HEK293T (cell line): Measurements from ENCODE around the gene MYDGF.

ENCODE experiments used
- CTCF ChIA-PET: fragments of 350-600 bp; formaldehyde crosslinking; extraction: SDS; loops from one replicate; lab custom pipeline; 2021; ENCODE audit warnings: antibody characterized with exemption, inconsistent platforms; lab: Yijun Ruan, JAX
- POLR2A ChIA-PET: fragments of 350-600 bp; formaldehyde crosslinking; extraction: SDS; loops from one replicate; lab custom pipeline; 2020; ENCODE audit warnings: antibody characterized with exemption, inconsistent platforms; lab: Yijun Ruan, JAX
- DNase-seq: peaks from one replicate; pipeline ENCODE4 v3.0.0; 2012; ENCODE audit warnings: mixed read lengths; ENCODE audit errors: extremely low spot score
- ARNT ChIP-seq: fragments of 450-650 bp; IDR thresholded peaks from 2 replicates; pipeline ENCODE4 v1.6.1; 2017; ENCODE audit warnings: mild to moderate bottlenecking
- BHLHE40 ChIP-seq: fragments of 450-650 bp; IDR thresholded peaks from 2 replicates; pipeline ENCODE4 v1.6.1; 2016; ENCODE audit warnings: mild to moderate bottlenecking, moderate library complexity, borderline replicate concordance
- CTBP1 ChIP-seq: fragments of 450-650 bp; IDR thresholded peaks from 2 replicates; pipeline ENCODE4 v1.6.1; 2016; ENCODE audit warnings: borderline replicate concordance
- ELF4 ChIP-seq: fragments of 450-650 bp; IDR thresholded peaks from 2 replicates; pipeline ENCODE4 v1.6.1; 2017; ENCODE audit warnings: antibody characterized with exemption
- FOXA1 ChIP-seq: fragments of 450-650 bp; IDR thresholded peaks from 2 replicates; pipeline ENCODE4 v1.6.1; 2016; ENCODE audit warnings: mild to moderate bottlenecking
- FOXK2 ChIP-seq: fragments of 450-650 bp; IDR thresholded peaks from 2 replicates; pipeline ENCODE4 v1.6.1; 2016; ENCODE audit warnings: mild to moderate bottlenecking
- FOXM1 ChIP-seq: fragments of 450-650 bp; IDR thresholded peaks from 2 replicates; pipeline ENCODE4 v1.6.1; 2017; ENCODE audit warnings: mild to moderate bottlenecking, borderline replicate concordance
- HDGF ChIP-seq: fragments of 450-650 bp; IDR thresholded peaks from 2 replicates; pipeline ENCODE4 v1.6.1; 2017; ENCODE audit warnings: antibody characterized with exemption, borderline replicate concordance
- L3MBTL2 ChIP-seq: fragments of 450-650 bp; conservative IDR thresholded peaks from 2 replicates; pipeline ENCODE4 v1.6.1; 2016; ENCODE audit warnings: mild to moderate bottlenecking
- LEF1 ChIP-seq: fragments of 450-650 bp; IDR thresholded peaks from 2 replicates; pipeline ENCODE4 v1.6.1; 2017; ENCODE audit warnings: mild to moderate bottlenecking, borderline replicate concordance
- NFRKB ChIP-seq: fragments of 450-650 bp; IDR thresholded peaks from 2 replicates; pipeline ENCODE4 v1.6.1; 2016; ENCODE audit warnings: mild to moderate bottlenecking, moderate library complexity
- PKNOX1 ChIP-seq: fragments of 450-650 bp; IDR thresholded peaks from 2 replicates; pipeline ENCODE4 v1.6.1; 2016
- SP1 ChIP-seq: fragments of 450-650 bp; IDR thresholded peaks from 2 replicates; pipeline ENCODE4 v1.6.1; 2017
- SUZ12 ChIP-seq: fragments of 450-650 bp; IDR thresholded peaks from 2 replicates; pipeline ENCODE4 v1.6.1; 2016; ENCODE audit warnings: mild to moderate bottlenecking
- TARDBP ChIP-seq: fragments of 450-650 bp; IDR thresholded peaks from 2 replicates; pipeline ENCODE4 v1.6.1; 2016
- ZNF384 ChIP-seq: fragments of 450-650 bp; IDR thresholded peaks from 2 replicates; pipeline ENCODE4 v1.6.1; 2016

Gene MYDGF

GRCh38 chr19:4673216-4673615, 3.1 kb upstream of the MYDGF start:
- POLR2A ChIA-PET = no interaction called here
- TF ChIP-seq LEF1 (no peak), HDGF (no peak), PKNOX1 (no peak), FOXA1 (no peak)

DNA sequence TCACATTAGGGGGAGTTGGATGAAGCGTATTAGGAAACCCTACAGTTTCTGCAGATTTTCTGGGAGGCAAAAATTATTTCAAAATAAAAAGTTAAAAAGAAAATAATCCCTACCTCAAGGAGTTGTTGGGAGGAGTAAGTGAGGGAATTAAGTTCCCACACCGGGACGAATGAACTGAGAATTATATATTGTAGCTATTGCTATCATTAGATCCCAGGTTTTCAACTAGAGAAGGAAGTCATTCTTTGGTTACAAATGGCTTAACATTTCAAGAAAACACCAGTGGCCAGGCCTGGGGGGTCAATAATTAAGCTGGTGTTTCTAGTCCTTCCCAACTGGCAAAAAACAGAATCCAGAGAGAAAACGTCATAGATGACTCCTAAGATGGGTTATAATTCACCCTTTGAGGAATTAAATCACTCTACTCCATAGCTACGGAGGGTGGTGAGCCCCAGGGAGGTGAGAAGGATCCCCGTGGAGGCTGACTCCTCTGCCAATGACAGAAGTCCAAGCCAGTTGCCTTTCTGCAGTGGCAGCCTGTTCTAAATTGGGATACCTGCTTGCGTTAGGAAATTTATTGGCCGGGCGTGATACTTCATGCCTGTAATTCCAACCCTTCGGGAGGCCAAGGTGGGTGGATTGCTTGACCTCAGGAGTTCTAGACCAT, 1.2 kb upstream of the MYDGF start:
- TF ChIP-seq ELF4 (no peak), PKNOX1 (no peak), HDGF (no peak), ARNT (no peak), TARDBP (no peak), FOXA1 (no peak), SUZ12 (no peak), NFRKB (no peak), SP1 (no peak), FOXM1 (no peak), ZNF384 (no peak), FOXK2 (no peak), L3MBTL2 (no peak), CTBP1 (no peak), LEF1 (no peak)
- DNase-seq = no peak
- CTCF ChIA-PET = no interaction called here
- POLR2A ChIA-PET = interaction anchor here (0.7 kb wide), 1 partner anchor 15 kb away, joined by 3 read pairs; no protein-coding TSS in a partner anchor

More at GRCh38 chr19:4673216-4673615, 3.1 kb upstream of the MYDGF start:
- no peak for DNase-seq
- CTCF ChIA-PET = interaction anchor here (0.5 to 0.6 kb wide), 2 partner anchors 54 to 84 kb away, joined by 3 read pairs; no protein-coding TSS in a partner anchor

DNA sequence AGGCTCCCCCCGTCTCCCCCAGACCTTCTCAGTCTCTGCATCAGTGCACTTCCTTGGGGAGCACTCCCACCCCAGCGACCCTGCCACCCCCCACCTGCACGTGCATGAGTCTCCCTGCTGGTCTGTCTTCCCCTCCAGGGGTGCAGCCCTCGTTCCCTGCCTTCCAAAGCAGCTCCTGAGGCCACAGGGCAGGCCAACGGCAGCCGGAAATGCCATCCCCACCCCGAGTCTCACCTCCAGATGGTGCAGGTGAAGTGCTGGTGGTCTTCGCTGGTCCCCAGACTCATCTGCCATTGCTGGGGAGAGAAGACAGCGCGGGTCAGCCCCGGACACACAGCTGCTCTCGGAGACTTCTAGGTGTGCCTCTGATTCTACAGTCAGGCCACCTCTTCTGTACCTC, 5.5 kb downstream of the MYDGF start:
- POLR2A ChIA-PET = no interaction called here
- TF ChIP-seq SUZ12 (no peak), CTBP1 (no peak), ZNF384 (no peak), ARNT (no peak), FOXM1 (no peak), TARDBP (no peak), NFRKB (no peak), L3MBTL2 (no peak), FOXK2 (no peak), LEF1 (no peak), SP1 (no peak), ELF4 (no peak), PKNOX1 (no peak), BHLHE40 (no peak), HDGF (no peak), FOXA1 (no peak)

DNA sequence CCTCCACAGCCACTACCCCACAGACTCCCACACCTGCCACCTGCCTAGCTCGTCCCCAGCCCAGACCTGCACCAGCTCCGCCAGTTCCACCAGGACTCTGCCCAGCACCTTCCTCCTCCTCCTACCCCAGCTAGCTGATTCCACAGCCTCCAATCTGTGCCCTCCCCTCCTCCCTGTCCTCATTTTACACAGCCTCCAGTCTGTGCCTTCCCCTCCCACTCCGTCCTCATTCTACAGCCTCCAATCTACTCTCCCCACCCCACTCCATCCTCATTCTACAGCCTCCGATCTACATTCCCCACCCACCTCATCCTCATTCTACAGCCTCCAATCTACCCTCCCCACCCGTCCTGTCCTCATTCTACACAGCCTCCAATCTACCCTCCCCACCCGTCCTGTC, 7.3 kb downstream of the MYDGF start:
- DNase-seq = no peak
- CTCF ChIA-PET = no interaction called here
- TF ChIP-seq CTBP1 = no peak
- TF ChIP-seq SUZ12 = no peak
- no peak for TF ChIP-seq NFRKB
- no peak for TF ChIP-seq FOXK2
- no peak for TF ChIP-seq PKNOX1
- POLR2A ChIA-PET = no interaction called here

More for the DNA sequence above, 5.5 kb downstream of the MYDGF start:
- CTCF ChIA-PET = no interaction called here
- no peak for DNase-seq

DNA sequence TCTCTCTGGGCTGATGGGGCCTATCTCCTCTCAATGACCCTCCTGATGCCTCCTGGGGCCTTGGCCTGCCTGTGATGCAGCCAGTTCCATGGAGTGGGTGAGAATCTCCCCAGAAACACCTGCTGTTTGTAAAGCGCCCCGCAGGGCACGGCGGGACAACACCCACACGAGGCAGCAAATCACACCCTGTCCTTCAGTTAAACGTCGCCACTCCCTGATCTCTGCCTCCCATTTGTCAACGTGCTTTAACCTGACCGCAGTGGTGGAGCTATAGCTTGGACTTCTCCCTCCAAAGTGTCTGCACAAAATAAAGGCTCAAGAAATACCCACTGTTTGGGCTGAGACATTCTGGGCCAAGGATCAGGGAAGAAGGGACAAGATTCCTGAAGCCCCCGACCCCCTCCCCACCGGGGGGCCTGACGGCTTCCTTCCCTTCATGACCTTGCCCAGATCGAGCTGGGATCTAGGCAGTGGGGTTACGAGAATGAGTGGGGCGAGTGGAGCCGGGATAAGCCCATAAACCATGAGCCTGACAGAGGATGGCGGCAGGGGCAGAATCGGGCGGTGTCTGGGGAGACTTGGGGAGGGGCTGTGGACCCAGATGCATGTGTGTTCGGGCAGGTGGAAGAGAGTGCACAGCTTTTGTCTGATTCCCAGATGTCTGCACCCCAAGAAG, 8.0 kb downstream of the MYDGF start:
- no peak for DNase-seq
- ChIA-PET CTCF (no interaction called here), POLR2A (no interaction called here)
- TF ChIP-seq CTBP1 (no peak), ZNF384 (no peak), BHLHE40 (no peak), TARDBP (no peak), FOXM1 (no peak), ELF4 (no peak), HDGF (no peak), PKNOX1 (no peak), LEF1 (no peak), FOXA1 (no peak), ARNT (no peak)
